ENCODE results near the gene SNX10. TPM values are rescaled to one million over a fixed set of nuclear protein-coding genes. Genes with fewer than 3 reads are reported as not detected.

The SNX10 gene
- polyA plus RNA-seq, 1 donor (not counting 4 experiments of a cell fraction or from before 2014, with no cell fraction given), result 7.0 TPM

DNA sequence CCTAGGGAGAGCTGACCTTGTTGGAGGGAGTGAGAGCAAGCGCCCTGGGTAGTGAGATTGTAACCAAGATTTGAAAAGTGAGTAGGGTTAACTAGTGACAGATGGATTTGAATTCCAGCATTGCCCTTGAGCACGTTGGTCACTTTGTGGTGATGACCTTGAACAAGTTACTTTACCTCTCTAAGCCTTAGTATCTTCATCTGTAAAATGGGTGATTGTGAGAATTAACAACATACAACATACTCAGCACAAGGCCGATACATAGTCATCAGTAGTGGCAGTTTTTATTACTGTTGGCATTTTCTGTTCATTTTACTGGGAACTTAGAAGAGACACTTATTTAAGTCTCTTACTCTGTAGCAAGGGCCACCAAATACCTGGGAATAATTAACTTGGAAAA, 25.5 kb downstream of the SNX10 start:
- dilution Hi-C loops (cut with MboI; ENCODE audit: extremely low pct_ligation_motif_present, low sequenced_read_pairs), result no loop called here
- peaks cover 7% of the 10 kb centered on the region for H3K4me1 ChIP-seq (ENCODE audit: control insufficient read depth, extremely low read depth, insufficient read depth, low read length)
- TF ChIP-seq, protein P1, sequence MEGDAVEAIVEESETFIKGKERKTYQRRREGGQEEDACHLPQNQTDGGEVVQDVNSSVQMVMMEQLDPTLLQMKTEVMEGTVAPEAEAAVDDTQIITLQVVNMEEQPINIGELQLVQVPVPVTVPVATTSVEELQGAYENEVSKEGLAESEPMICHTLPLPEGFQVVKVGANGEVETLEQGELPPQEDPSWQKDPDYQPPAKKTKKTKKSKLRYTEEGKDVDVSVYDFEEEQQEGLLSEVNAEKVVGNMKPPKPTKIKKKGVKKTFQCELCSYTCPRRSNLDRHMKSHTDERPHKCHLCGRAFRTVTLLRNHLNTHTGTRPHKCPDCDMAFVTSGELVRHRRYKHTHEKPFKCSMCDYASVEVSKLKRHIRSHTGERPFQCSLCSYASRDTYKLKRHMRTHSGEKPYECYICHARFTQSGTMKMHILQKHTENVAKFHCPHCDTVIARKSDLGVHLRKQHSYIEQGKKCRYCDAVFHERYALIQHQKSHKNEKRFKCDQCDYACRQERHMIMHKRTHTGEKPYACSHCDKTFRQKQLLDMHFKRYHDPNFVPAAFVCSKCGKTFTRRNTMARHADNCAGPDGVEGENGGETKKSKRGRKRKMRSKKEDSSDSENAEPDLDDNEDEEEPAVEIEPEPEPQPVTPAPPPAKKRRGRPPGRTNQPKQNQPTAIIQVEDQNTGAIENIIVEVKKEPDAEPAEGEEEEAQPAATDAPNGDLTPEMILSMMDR (optimal IDR thresholded peaks at IDR 0.05 in 1 of 3, IDR thresholded peaks at IDR 0.05 in 1 of 3, conservative IDR thresholded peaks at IDR 0.05 in 1 of 3; ENCODE audit: extremely low read depth in 1 of 3, insufficient read depth in 2 of 3, low read length in 3 of 3), result no peak
- no peak for TF ChIP-seq EZH2 (IDR thresholded peaks at IDR 0.05; ENCODE audit: low read length)

DNA sequence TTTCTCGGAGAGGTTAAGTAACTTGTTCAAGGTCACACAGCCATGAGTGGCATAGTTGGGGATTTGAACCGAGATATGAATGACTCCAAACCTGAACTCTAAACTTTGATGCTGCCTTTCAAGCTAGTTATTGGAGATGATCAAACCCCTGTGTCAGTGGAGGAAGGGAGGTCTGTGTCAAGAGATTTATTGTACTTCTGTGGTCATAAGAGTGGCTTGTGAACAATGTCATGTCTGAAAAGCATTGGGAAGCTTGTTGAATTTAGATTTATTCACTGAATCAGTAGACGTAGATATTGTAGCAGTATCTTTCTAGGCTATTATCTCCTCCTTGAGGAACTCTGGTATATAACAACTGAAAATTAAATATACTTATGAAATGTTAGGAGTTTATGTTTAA, 27.3 kb downstream of the SNX10 start:
- Histone ChIP-seq H3K27me3 (ENCODE audit: control insufficient read depth, extremely low read depth, insufficient read depth, low read length) (no peaks in the 10 kb centered on the region), H3K9me3 (ENCODE audit: control insufficient read depth, low read depth, low read length) (no peaks in the 10 kb centered on the region), H4K20me1 (ENCODE audit: control insufficient read depth, extremely low read depth, insufficient read depth, low read length) (no peaks in the 10 kb centered on the region), H3K9ac (ENCODE audit: control insufficient read depth, extremely low read depth, insufficient read depth, low read length) (no peak overlapping the region), H3K4me3 (ENCODE audit: control insufficient read depth in 2 of 3, extremely low read depth in 1 of 3, insufficient read depth in 2 of 3, low read depth in 1 of 3, low read length in 3 of 3) (no peak overlapping the region), H3K4me2 (ENCODE audit: control insufficient read depth, extremely low read depth, insufficient read depth, low read depth, low read length) (no peak overlapping the region), H2AFZ (ENCODE audit: control insufficient read depth, low read length) (no peak overlapping the region), H3K9me1 (ENCODE audit: control insufficient read depth, extremely low read depth, insufficient read depth, low read length) (no peaks in the 10 kb centered on the region), H3K79me2 (ENCODE audit: control insufficient read depth, insufficient read depth, low read length) (no peaks in the 10 kb centered on the region), H3K36me3 (ENCODE audit: control insufficient read depth in 2 of 2, extremely low read depth in 1 of 2, insufficient read depth in 2 of 2, low read length in 2 of 2) (no peaks in the 10 kb centered on the region), H3K27ac (ENCODE audit: control insufficient read depth, insufficient read depth, low read length) (no peak overlapping the region), H3K4me1 (ENCODE audit: control insufficient read depth, extremely low read depth, insufficient read depth, low read length) (peaks cover 7% of the 10 kb centered on the region)
- DNase-seq (ENCODE audit: low read depth, low spot score) (no peak), FAIRE-seq (no peak)
- dilution Hi-C loops (cut with MboI; ENCODE audit: extremely low pct_ligation_motif_present, low sequenced_read_pairs), result no loop called here
- no peak for TF ChIP-seq EZH2 (IDR thresholded peaks at IDR 0.05; ENCODE audit: low read length)
- TF ChIP-seq, protein P1 (optimal IDR thresholded peaks at IDR 0.05 in 1 of 3, IDR thresholded peaks at IDR 0.05 in 1 of 3, conservative IDR thresholded peaks at IDR 0.05 in 1 of 3; ENCODE audit: extremely low read depth in 1 of 3, insufficient read depth in 2 of 3, low read length in 3 of 3), result no peak

More for the DNA sequence above, 25.5 kb downstream of the SNX10 start:
- Histone ChIP-seq H3K9me1 (ENCODE audit: control insufficient read depth, extremely low read depth, insufficient read depth, low read length) (no peaks in the 10 kb centered on the region), H3K27me3 (ENCODE audit: control insufficient read depth, extremely low read depth, insufficient read depth, low read length) (no peaks in the 10 kb centered on the region), H3K4me2 (ENCODE audit: control insufficient read depth, extremely low read depth, insufficient read depth, low read depth, low read length) (no peak overlapping the region), H4K20me1 (ENCODE audit: control insufficient read depth, extremely low read depth, insufficient read depth, low read length) (no peaks in the 10 kb centered on the region), H2AFZ (ENCODE audit: control insufficient read depth, low read length) (no peak overlapping the region), H3K36me3 (ENCODE audit: control insufficient read depth in 2 of 2, extremely low read depth in 1 of 2, insufficient read depth in 2 of 2, low read length in 2 of 2) (no peaks in the 10 kb centered on the region), H3K27ac (ENCODE audit: control insufficient read depth, insufficient read depth, low read length) (no peak overlapping the region), H3K79me2 (ENCODE audit: control insufficient read depth, insufficient read depth, low read length) (no peaks in the 10 kb centered on the region), H3K9ac (ENCODE audit: control insufficient read depth, extremely low read depth, insufficient read depth, low read length) (no peak overlapping the region), H3K4me3 (ENCODE audit: control insufficient read depth in 2 of 3, extremely low read depth in 1 of 3, insufficient read depth in 2 of 3, low read depth in 1 of 3, low read length in 3 of 3) (no peak overlapping the region), H3K9me3 (ENCODE audit: control insufficient read depth, low read depth, low read length) (no peaks in the 10 kb centered on the region)
- FAIRE-seq (peak; percentile 13), DNase-seq (ENCODE audit: low read depth, low spot score) (no peak)

All from keratinocyte (primary cell).